Mesenchymal stem cell (in vitro differentiated cells and primary cell): Measurements from ENCODE around the gene SLC25A39.

ENCODE experiments used
- DNase-seq: peaks from one replicate; pipeline ENCODE4 v3.0.0-alpha.2; 2013
- H2AFZ ChIP-seq: one replicate; pipeline ENCODE4 v1.6.1; 2013; ENCODE audit warnings: low read depth, mild to moderate bottlenecking, control low read depth, inconsistent platforms, low read length, moderate library complexity
- H2AK5ac ChIP-seq: 2 replicates; pipeline ENCODE4 v1.6.1; 2013; ENCODE audit warnings: low read length, moderate library complexity, mild to moderate bottlenecking, inconsistent platforms; ENCODE audit not compliant: severe bottlenecking
- H2BK120ac ChIP-seq: one replicate; pipeline ENCODE4 v1.6.1; 2013; ENCODE audit warnings: low read depth, mild to moderate bottlenecking, inconsistent platforms, low read length, moderate library complexity
- H2BK12ac ChIP-seq, 2 experiments: one replicate each; pipeline ENCODE4 v1.6.1; 2013; ENCODE audit warnings: inconsistent platforms in 2 of 2, low read length in 2 of 2, mild to moderate bottlenecking in 2 of 2, moderate library complexity in 2 of 2, control low read depth in 1 of 2
- H2BK15ac ChIP-seq: one replicate; pipeline ENCODE4 v1.6.1; 2013; ENCODE audit warnings: mild to moderate bottlenecking, low read depth, inconsistent platforms; ENCODE audit not compliant: poor library complexity, severe bottlenecking
- H2BK5ac ChIP-seq: 2 replicates; pipeline ENCODE4 v1.6.1; 2013; ENCODE audit warnings: low read depth, mild to moderate bottlenecking, low read length, control low read depth, inconsistent platforms; ENCODE audit not compliant: poor library complexity, severe bottlenecking
- H3K14ac ChIP-seq, 2 experiments: one replicate each; pipeline ENCODE4 v1.6.1; 2013; ENCODE audit warnings: inconsistent platforms in 2 of 2, low read length in 2 of 2, control low read depth in 1 of 2, mild to moderate bottlenecking in 1 of 2, moderate library complexity in 1 of 2
- H3K18ac ChIP-seq, 2 experiments: one replicate each; pipeline ENCODE4 v1.6.1; 2013; ENCODE audit warnings: inconsistent platforms in 2 of 2, low read length in 2 of 2, control low read depth in 1 of 2, low read depth in 1 of 2, mild to moderate bottlenecking in 1 of 2
- H3K23ac ChIP-seq, 2 experiments: one replicate each; pipeline ENCODE4 v1.6.1; 2013; ENCODE audit warnings: inconsistent platforms in 2 of 2, low read length in 2 of 2, mild to moderate bottlenecking in 2 of 2, moderate library complexity in 2 of 2, control low read depth in 1 of 2
- H3K27ac ChIP-seq: 2 replicates; pipeline ENCODE4 v1.5.1; 2013; ENCODE audit warnings: mild to moderate bottlenecking, moderate library complexity, low read length, control low read depth, inconsistent platforms; ENCODE audit not compliant: poor library complexity, severe bottlenecking
- H3K27me3 ChIP-seq, 2 experiments: 2 replicates each; pipeline versions ENCODE4 v1.6.1 to v1.7.0; 2013; ENCODE audit warnings: low read length in 2 of 2, mild to moderate bottlenecking in 2 of 2, moderate library complexity in 2 of 2, control low read depth in 1 of 2, inconsistent platforms in 1 of 2; ENCODE audit not compliant: control insufficient read depth in 1 of 2, insufficient read depth in 1 of 2
- H3K36me3 ChIP-seq, 2 experiments: 2 replicates each; pipeline versions ENCODE4 v1.6.1 to v1.7.0; 2013; ENCODE audit warnings: low read length in 2 of 2, control low read depth in 1 of 2, inconsistent platforms in 1 of 2, low read depth in 1 of 2, mild to moderate bottlenecking in 1 of 2; ENCODE audit not compliant: insufficient read depth in 2 of 2, control insufficient read depth in 1 of 2
- H3K4ac ChIP-seq, 2 experiments: one replicate each; pipeline ENCODE4 v1.6.1; 2013; ENCODE audit warnings: inconsistent platforms in 2 of 2, low read length in 2 of 2, mild to moderate bottlenecking in 2 of 2, moderate library complexity in 2 of 2, control low read depth in 1 of 2, low read depth in 1 of 2
- H3K4me1 ChIP-seq: 2 replicates; pipeline ENCODE4 v1.6.1; 2013; ENCODE audit warnings: low read depth, low read length, control low read depth; ENCODE audit not compliant: control insufficient read depth, insufficient read depth
- H3K4me2 ChIP-seq: 2 replicates; pipeline ENCODE4 v1.6.1; 2013; ENCODE audit warnings: low read length, mild to moderate bottlenecking, inconsistent platforms; ENCODE audit not compliant: poor library complexity, severe bottlenecking
- H3K4me3 ChIP-seq, 2 experiments: 2 replicates each; pipeline versions ENCODE4 v1.5.1 to v1.7.0; 2013; ENCODE audit warnings: low read length in 2 of 2, mild to moderate bottlenecking in 2 of 2, control low read depth in 1 of 2, low read depth in 1 of 2; ENCODE audit not compliant: insufficient read depth in 1 of 2
- H3K79me1 ChIP-seq: replicated peaks from 2 replicates; pipeline ENCODE4 v1.6.1; 2013; ENCODE audit warnings: mild to moderate bottlenecking, control low read depth, low read length, inconsistent platforms; ENCODE audit not compliant: poor library complexity, severe bottlenecking
- H3K9ac ChIP-seq: 2 replicates; pipeline ENCODE4 v1.7.0; 2013; ENCODE audit warnings: mild to moderate bottlenecking, low read length, moderate library complexity
- H3K9me3 ChIP-seq: 2 replicates; pipeline ENCODE4 v1.7.0; 2013; ENCODE audit warnings: mild to moderate bottlenecking, low read length; ENCODE audit not compliant: control insufficient read depth
- H4K8ac ChIP-seq: one replicate; pipeline ENCODE4 v1.6.1; 2013; ENCODE audit warnings: inconsistent platforms, mild to moderate bottlenecking, low read length, moderate library complexity
- H4K91ac ChIP-seq: one replicate; pipeline ENCODE4 v1.6.1; 2013; ENCODE audit warnings: mild to moderate bottlenecking, low read length, inconsistent platforms
- WGBS: methylation state at CpG from one replicate; pipeline ENCODE4 v1.1.7; 2013; ENCODE audit warnings: mixed read lengths; 5-methylcytosine and 5-hydroxymethylcytosine counted together

SLC25A39 gene

DNA sequence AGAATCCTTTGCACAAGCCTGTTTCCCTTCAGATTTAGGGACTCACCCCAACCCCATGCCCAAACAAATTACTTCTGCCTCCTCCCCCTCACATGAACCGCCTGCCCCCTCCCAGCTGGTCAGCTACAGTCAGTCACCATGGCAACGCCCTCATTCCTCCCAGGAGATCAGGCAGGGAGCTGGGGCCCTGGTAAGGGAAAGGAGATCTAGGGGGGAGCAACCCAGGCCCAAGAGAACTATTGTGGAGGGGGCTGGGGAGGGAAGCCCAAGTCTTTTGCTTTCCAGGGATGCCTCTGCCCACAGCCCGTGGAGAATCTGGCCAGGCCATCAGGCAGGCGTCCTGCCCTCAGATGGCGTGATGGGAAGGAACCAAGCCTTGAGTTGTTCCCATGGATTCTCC, 36.2 kb upstream of the SLC25A39 start:
- Histone ChIP-seq H3K36me3 (peaks cover 0 to 18% of the 10 kb centered on the region in 2 experiments), H2BK15ac (peak overlapping the region; percentile 17), H3K9ac (no peak overlapping the region), H3K23ac (peak overlapping the region in 1 of 2 experiments; percentile 23), H3K4me1 (peaks cover 40% of the 10 kb centered on the region), H2BK12ac (peak overlapping the region in 1 of 2 experiments; percentile 65), H3K9me3 (no peaks in the 10 kb centered on the region), H3K4me3 (no peak overlapping the region), H3K4ac (no peak overlapping the region), H2AK5ac (peak overlapping the region; percentile 3), H3K27me3 (peaks cover 7 to 15% of the 10 kb centered on the region in 2 experiments), H3K79me1 (peaks cover 39% of the 10 kb centered on the region), H3K14ac (peak overlapping the region in 1 of 2 experiments; percentile 53), H3K4me2 (peak overlapping the region; percentile 56), H4K8ac (no peak overlapping the region), H2BK120ac (no peak overlapping the region), H4K91ac (peak overlapping the region; percentile 91), H2BK5ac (peak overlapping the region; percentile 49), H3K18ac (peak overlapping the region in 1 of 2 experiments; percentile 85), H3K27ac (no peak overlapping the region), H2AFZ (no peak overlapping the region)
- 74% methylated on average over 4 of the region's 5 CpGs for WGBS
- DNase-seq: peak; percentile 60

DNA sequence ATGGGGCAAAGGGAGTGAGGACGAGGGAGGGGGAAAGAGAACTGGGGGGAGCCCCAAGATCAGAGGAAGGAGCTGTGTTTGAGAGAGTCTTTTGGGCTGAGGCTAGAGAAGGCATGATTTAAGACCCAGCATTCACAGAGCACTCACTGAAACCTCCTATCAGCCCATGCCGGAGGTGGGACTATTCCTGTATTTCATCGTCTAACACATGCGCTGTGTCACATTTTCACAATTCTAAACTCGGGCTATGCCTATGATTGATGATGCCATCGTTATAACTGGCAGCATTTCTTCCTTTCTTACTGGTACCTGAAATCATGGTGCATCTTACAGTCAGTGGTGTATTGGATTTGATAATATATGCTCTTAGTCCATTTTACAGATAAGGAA, 35.5 kb upstream of the SLC25A39 start:
- Histone ChIP-seq H3K14ac (no peak overlapping the region), H2BK5ac (no peak overlapping the region), H2AFZ (no peak overlapping the region), H3K9ac (no peak overlapping the region), H3K4me3 (no peak overlapping the region), H2AK5ac (no peak overlapping the region), H3K4me1 (peaks cover 40% of the 10 kb centered on the region), H3K23ac (no peak overlapping the region), H3K4me2 (no peak overlapping the region), H4K91ac (no peak overlapping the region), H3K4ac (no peak overlapping the region), H3K27me3 (peaks cover 4 to 8% of the 10 kb centered on the region in 2 experiments), H3K36me3 (peaks cover 0 to 25% of the 10 kb centered on the region in 2 experiments), H2BK12ac (no peak overlapping the region), H2BK15ac (no peak overlapping the region), H4K8ac (no peak overlapping the region), H3K79me1 (peaks cover 39% of the 10 kb centered on the region), H2BK120ac (no peak overlapping the region), H3K27ac (no peak overlapping the region), H3K18ac (no peak overlapping the region), H3K9me3 (no peaks in the 10 kb centered on the region)
- DNase-seq: no peak
- WGBS: 87% methylated on average over 6 of the region's 6 CpGs

DNA sequence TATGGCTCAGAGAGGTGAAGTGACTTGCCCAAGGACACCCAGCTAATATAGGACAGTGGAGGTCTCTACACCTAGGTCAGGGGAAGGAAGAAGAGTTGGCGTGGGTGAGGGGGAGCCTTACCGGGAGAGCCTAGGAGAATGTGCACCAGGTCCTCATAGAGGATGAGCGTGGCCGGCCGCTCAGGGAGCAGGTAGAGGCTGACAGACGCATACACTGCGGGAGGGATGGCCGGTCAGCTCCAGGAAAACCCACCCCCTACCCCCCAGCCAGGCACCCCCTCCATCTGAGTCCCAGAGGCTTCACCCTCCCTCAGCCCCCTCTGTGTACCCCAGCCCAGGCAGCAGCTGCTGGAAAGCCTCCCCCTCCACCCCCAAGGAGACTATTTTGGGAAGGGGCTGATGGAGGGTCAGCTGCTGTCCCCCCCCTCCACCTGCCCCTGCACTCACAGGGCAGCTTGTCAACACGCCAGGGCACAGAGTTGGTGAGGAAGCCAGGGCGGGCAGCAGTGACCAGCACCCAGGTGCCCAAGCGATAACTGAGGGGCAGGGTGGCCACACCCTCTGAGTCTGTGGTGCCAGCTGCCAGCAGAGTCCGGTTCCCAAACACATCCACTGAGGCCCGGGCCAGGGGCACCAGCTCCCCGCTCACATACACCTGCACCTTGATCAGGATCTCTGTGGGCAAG, 35.0 kb upstream of the SLC25A39 start:
- Histone ChIP-seq H3K18ac (no peak overlapping the region), H2AK5ac (no peak overlapping the region), H3K4me1 (peaks cover 40% of the 10 kb centered on the region), H3K4me2 (no peak overlapping the region), H2BK5ac (no peak overlapping the region), H2BK15ac (peak overlapping the region; percentile 73), H2AFZ (no peak overlapping the region), H3K4me3 (no peak overlapping the region), H3K14ac (no peak overlapping the region), H3K9ac (no peak overlapping the region), H2BK12ac (no peak overlapping the region), H4K8ac (no peak overlapping the region), H2BK120ac (no peak overlapping the region), H3K36me3 (peaks cover 0 to 30% of the 10 kb centered on the region in 2 experiments), H3K9me3 (no peaks in the 10 kb centered on the region), H3K27me3 (peaks cover 0 to 3% of the 10 kb centered on the region in 2 experiments), H3K79me1 (peaks cover 39% of the 10 kb centered on the region), H4K91ac (no peak overlapping the region), H3K4ac (no peak overlapping the region), H3K27ac (no peak overlapping the region), H3K23ac (no peak overlapping the region)
- DNase-seq: no peak
- 98% methylated on average over 8 of the region's 14 CpGs for WGBS

DNA sequence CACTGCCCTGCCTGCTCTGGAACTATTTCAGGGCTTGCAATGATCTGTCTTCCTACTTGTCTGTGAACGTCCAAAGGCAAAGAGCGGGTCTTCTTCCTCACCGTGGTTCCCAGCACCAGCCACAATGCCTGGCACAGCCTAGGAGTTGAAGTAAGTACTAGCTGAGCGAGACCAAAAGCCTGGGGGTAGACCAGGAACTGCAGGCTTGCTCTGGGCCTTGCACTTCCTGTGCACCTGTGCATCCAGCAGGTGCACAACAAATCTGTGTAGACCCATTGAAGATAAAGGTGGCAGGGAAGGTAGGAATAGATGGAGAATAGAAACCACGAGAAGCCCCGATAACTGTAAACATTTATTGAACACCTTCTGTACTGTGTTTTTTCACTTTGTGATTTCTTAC, 34.4 kb upstream of the SLC25A39 start:
- peaks cover 39% of the 10 kb centered on the region for H3K4me1 ChIP-seq
- no peak overlapping the region for H2BK15ac ChIP-seq
- H3K9ac ChIP-seq: no peak overlapping the region
- H3K36me3 ChIP-seq: peaks cover 0 to 36% of the 10 kb centered on the region in 2 experiments
- H2AK5ac ChIP-seq: peak overlapping the region; percentile 7
- peaks cover 0 to 3% of the 10 kb centered on the region in 2 experiments for H3K27me3 ChIP-seq
- H3K18ac ChIP-seq: no peak overlapping the region
- no peak overlapping the region for H2BK12ac ChIP-seq
- H2BK5ac ChIP-seq: no peak overlapping the region
- H3K27ac ChIP-seq: no peak overlapping the region
- H3K79me1 ChIP-seq: peaks cover 39% of the 10 kb centered on the region
- H3K14ac ChIP-seq: no peak overlapping the region
- 86% methylated on average over 6 of the region's 6 CpGs for WGBS
- no peak overlapping the region for H2BK120ac ChIP-seq
- H2AFZ ChIP-seq: no peak overlapping the region
- no peak overlapping the region for H3K4me3 ChIP-seq
- H4K91ac ChIP-seq: no peak overlapping the region
- H3K4ac ChIP-seq: no peak overlapping the region
- no peaks in the 10 kb centered on the region for H3K9me3 ChIP-seq
- no peak overlapping the region for H4K8ac ChIP-seq
- no peak overlapping the region for H3K23ac ChIP-seq
- no peak for DNase-seq
- no peak overlapping the region for H3K4me2 ChIP-seq
